NOMO-1 (cell line): Measurements from ENCODE around the gene TMEM273.
A peak's percentile ranks its signal among the peaks of the same experiment; 100 is the strongest.

Experiments
- DNase-seq, 2 experiments: peaks; one replicate each; lab custom pipeline; 2025; ENCODE audit not compliant: unreplicated experiment in 2 of 2; lab: John Stamatoyannopoulos, UW

Gene TMEM273

GRCh38 chr10:49119746-49120145 lies 68.4 kb downstream of the TMEM273 start:
- no peak for DNase-seq

- no peak for DNase-seq
These were observed 69.6 kb downstream of the TMEM273 start for GRCh38 chr10:49118430-49119074.

- DNase-seq: peak in 1 of 2 experiments; percentile 21
These were observed 70.7 kb downstream of the TMEM273 start for GRCh38 chr10:49117376-49118070.

DNA sequence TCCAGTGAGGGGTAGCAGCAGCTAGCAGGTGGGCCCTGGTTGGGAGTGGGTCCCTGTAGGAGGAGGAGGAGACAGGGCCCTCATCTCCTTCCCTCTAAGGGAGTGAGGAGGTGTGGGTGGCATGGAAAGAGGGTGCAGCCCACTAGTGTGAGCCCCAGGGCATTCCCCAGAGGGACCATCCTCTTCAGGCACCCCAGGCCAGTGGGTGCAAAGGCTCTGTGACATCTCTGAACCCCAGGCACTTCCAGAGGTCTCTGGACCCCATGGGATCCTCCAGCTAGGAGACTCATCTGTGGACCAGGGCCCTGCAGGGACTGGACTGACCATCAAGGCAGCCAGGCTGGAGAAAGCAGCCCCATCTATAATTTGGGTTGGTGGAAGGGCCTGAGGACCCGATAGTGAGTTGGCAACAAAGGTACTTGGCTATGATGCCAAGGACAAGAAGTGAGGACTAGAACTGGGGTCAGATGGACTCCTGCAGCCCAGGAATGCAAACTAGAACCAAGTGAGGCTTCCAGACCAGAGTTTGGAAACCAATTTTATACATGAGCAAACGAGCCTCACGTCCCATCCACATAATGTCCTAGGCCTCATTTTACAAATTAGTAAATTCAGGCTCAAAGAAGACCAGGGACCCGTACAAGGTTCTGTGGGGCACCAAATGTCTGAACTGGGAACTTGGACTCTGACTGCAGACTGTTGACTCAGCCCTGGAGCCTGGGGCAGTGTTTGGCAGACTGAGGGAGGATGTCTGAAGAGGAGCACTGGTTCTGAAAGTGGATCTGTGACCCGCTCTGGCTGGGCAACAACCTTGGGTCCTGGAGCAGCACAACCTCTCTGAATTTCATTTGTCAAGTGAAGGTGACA lies 71.4 kb downstream of the TMEM273 start:
- no peak for DNase-seq

DNA sequence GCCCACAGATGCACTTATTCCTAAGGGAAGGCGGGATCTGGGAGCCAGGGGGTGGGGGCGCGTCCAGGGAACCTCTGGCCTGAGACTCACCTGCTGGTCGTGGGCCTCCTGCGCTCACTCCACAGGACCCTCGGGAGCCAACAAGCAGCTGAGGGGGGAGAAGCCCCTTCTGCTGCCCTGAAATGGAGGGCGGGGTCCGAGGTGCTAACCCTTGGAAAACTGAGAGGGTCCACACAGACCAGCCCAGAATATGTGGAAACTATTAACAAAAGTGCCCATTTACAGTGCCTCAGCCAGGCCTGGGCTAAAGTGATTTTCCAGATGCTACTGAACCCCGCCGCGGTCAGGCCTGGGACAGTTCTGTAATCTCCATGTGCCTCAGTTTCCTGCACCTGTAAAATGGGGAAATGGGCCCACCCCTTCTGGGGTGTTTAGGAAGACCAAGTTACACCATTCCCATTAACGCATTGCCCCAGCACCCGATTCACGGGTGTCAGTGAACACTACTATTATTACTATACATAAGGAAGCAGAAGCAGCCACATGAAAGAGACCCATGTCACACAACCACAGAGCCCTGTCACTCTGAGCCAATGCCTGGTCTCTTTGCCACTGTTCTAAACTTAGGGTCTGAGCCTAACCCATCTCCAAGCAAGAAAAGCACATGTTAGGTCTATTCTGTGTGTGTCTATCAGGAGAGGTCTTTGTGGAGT lies 72.2 kb downstream of the TMEM273 start:
- DNase-seq: no peak

- DNase-seq: no peak
These were observed 73.0 kb downstream of the TMEM273 start, which contains the start of gene VSTM4 for GRCh38 chr10:49115015-49115795. TSS of gene VSTM4 (minus strand) at chr10:49115522. CDS start at chr10:49115485, 37 bp downstream.

GRCh38 chr10:49114718-49115014 lies 73.5 kb downstream of the TMEM273 start:
- DNase-seq: no peak

DNA sequence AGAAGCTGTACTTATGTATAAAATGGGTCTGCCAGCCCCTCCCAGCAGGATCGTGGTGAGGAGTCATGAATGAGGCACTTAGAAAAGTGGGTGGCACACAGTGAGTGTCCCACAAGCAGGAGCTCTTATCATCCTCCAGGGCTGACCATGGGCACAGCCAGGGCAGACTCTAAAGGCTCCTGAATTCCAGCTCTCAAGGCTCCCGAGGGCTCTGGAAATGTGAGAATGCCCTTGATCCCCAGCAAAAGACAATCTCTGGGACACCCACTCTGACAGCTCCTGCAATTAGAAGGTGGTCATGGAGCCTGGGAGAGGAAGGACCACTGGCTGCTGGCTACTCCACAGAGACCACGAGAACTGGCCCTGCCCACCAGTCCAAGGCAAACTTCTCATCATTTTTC lies 74.5 kb downstream of the TMEM273 start:
- no peak for DNase-seq

- no peak for DNase-seq
These were observed 75.3 kb downstream of the TMEM273 start for GRCh38 chr10:49112851-49113250.

- no peak for DNase-seq
These were observed 76.1 kb downstream of the TMEM273 start for GRCh38 chr10:49112098-49112497.

GRCh38 chr10:49111320-49111698 lies 76.9 kb downstream of the TMEM273 start:
- no peak for DNase-seq

DNA sequence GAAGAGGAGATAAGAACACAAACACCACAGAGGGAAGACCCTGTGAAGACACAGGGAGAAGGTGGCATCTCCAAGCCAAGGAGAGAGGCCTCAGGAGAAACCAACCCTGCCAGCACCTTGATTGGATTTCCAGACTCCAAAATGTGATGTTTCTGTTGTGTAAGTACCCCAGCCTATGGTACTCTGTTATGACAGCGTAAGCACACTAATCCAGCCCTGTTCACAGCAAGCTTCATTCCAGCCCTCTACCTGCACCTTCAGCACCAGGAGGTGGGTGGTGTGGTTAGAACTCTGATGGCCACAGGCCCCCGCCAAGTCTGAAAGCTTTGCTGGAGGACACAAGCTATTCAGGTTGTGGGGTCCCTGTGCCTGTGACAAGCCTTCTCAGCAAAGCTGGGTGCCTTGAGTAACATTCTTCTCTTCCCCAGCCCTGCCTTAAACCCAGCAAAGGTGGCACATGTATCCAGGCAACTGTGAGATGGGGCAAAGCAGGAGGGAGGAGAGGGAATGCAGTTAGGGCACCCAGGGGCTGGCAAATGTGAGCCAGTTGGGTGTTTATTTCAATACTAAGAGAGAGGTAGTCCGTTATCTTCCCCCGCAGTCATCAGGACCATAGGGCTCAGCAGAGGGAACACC lies 77.4 kb downstream of the TMEM273 start:
- no peak for DNase-seq

DNA sequence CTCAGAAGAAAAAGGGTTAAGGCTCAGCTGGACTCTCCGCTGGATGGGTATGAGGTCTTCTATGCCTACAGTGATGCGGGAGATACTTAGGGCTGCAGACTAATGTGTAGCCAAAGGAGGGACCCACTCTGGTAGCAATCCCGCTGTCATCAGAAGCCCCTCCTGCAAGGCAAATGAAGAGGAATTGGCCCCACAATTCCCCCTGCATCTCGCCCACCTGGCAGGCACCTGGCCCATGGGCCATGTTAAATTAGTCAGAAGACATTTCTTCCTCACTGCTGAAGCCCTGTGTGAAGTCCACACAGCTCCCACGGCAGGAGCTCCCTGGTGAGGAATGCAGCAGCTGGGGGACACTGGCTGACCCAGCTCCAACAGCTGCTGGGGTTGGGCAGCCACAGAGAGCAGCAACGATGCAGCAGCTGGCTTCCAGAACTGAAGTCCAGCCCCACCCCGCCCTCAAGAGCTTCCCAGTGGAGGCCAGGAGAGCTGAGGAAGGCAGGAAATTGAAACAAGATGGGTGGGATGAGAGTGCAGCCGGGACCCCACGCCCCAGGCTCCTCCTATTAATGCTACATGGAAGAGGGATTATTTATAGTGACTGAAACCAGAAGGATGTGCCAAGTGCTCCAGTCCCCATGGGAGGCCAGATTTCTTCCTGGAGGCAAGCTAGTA lies 78.4 kb downstream of the TMEM273 start:
- no peak for DNase-seq

DNA sequence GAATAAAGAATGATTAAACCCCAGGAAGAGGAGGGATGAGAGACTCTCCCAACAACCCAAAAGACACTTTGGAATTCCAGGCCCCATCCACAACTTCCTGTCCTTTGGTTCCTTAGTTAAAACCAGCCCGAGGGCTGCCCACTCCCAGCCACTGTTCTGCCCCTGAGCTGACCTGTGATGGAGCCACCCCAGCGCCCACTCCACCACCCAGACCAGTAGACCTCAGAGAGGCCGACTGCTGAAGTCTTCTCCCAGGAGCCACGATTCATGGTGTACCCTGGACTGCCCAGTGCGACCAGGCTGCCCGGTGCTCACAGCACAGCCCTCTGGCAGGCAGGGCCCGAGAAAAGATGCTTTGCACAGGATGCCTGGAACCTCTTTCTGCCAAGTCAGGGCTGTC lies 79.5 kb downstream of the TMEM273 start:
- no peak for DNase-seq

DNA sequence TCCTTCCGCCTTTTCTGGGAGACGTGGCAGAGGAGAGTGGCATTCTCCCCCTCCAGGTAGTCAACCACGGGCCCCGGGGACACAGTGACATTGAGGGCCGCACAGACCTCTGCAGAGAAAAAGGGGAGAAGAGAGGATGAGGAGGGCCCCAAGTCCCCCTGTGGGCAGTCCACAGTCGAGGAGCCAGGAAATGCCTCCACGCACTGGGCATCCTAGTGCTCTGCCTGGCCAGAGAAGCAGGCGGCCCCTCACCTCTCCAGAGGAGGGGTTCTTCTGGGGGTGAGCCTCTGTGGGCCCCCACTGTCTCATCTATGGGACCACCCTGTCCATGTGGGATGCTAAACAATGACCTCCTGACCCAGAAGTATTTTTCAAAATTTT lies 80.3 kb downstream of the TMEM273 start:
- DNase-seq: no peak

DNA sequence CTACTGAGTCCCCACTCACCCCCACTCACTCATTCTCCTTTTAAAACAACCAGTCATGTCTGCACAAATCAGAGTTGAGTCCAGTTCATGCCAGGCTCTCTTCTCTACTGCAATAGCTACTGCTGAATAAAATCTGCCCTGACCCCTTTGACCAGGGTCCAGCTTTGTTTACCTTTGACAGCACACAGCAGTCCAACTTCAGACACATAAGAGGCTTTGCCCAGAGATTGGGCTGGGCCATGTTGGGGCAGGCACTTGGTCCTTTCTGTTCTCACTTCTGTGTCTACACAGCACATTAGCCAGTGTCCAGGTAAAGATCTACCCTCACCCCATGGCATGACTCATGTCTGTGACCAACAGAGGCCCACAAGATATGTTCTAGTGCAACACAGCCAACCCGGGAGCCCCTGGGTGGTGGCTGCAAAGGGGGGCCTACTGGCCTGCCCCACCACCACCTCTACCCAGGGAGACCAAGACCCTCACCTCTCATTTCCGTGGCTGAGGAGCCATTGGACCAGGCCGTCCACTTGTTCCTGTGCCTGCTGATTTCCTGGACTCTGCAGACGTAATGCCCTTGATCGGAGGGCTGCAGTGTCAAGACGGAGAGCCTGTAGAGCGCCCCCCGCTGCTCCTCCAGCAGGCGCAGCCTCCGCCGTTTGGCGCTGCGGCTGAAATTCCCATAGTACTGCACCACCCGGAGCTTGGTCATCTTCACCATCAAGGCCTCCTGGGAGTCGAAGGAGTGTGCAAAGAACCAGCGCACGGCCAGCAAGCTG lies 80.9 kb downstream of the TMEM273 start:
- DNase-seq: no peak

GRCh38 chr10:49106451-49106850 lies 81.7 kb downstream of the TMEM273 start:
- no peak for DNase-seq

GRCh38 chr10:49105076-49105475 lies 83.1 kb downstream of the TMEM273 start:
- no peak for DNase-seq
